NCI-H2227 (cell line): Measurements from ENCODE around the gene MYH9.

Source experiments
- DNase-seq: peaks from one replicate; lab custom pipeline; 2025; ENCODE audit not compliant: unreplicated experiment; lab: John Stamatoyannopoulos, UW

MYH9 gene

DNA sequence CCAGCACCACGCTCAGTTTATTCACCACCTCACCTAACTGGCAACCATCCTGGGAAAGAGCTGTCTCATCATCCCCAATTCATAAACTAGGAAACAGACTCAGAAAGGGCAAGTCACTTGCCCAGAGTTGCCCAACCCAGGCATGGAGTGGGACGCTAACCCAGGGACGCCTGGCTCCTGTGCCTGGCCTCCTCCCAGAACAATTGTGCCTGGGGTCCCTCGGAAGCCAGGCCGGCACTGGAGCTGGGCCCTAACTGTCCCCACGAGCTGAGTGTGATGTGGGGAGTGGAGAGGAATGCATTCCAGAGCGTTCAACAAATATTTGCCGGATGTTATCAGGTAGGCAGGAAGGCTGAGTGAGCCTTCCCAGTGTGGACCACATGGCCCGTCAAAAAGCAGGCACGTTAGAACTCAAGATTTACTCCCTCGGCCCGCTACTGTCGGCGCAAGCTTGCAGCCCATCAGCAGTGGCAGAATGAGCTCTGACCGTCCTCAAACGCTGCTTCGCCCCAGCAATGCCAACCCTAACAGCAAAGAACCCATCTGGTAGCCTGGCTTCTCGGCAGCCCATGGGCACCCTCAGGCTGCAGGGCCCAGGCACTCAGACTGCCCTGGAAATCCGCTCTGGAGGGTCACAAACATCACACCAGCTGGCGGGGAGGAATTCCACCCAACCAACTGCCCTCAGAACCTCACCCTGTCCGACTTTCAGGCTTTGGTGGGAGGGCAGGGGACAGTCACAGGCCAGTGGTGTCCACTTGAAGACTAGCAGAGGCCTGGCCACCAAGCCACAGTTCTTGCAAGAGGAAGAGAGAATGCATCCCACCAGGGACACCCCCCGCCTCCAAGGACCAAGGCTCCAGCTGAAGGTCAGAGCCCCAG lies 35.6 kb downstream of the MYH9 start:
- DNase-seq, result no peak

DNA sequence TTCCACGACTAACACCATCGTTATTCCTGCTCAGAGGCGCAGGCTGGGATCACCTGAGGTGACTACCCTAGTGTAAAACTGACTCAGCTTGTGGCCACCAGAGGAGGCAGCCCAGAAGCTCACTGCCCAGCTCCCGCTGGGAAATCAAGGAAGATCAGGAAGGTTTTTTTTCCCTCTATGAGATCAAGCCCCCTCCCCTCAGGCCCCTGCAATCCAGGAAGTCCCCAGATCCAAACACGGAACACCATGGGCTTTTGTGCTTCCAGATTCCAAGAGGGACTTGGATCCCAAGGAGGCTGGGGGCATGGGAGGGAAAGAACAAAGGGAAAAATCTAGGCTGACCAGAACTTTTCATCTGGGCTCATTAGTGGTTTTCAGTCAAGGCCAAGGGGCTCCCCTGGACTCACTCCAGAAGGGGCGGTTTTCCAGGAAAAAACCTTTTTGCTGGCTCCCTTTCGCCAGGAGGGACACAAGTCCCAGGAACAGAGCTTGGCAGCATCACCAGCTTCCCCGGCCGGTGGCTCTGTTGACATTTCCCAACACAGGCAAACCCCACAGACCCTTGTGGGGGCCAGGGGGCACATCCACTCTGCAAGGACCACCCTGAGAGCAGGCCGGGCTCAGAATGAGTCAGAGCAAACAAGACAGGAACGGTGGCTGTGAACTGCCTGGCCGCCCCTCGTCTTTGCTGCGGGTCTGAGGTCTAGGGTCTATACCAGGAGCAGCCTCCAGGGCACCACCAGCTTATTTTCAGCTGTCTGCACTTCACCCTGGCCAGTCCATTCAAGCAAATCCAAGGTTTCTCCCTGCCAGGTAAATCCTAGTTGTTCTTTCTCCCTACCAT lies 36.8 kb downstream of the MYH9 start:
- no peak for DNase-seq

DNA sequence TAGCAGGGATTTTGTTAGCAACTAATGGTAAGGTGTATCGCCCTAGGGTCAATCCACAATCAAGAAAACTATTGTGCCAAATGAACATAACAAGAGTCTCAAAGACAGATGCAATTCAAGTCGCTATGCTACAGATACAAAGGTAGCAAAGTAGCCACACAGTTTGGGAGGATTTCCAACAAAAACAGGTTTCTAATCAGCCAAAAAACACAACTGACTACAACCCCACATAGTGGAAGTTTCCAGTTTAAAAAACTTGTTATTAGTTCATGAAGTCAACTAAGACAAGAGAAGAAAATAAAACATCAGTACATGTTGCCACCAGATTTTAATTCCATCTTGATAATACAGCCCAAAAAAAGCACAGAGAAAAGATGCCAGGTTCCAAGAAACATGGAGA lies 38.0 kb downstream of the MYH9 start:
- no peak for DNase-seq

DNA sequence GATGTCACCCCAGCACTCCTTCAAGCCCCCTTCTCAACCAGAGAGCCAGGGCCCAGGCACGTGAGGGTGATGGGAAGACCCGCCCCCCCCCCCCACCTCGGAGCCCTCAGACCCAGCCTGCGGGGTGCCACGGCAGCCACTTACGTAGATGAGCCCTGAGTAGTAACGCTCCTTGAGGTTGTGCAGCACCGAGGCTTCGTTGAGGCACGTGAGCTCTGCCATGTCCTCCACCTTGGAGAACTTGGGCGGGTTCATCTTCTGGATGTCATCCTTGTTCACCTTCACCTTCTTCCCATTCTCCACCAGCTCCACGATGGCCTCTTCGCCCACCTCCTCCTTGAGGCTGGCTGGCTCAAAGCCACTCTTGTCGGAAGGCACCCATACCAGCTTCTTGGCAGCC lies 39.0 kb downstream of the MYH9 start:
- DNase-seq, result no peak

DNA sequence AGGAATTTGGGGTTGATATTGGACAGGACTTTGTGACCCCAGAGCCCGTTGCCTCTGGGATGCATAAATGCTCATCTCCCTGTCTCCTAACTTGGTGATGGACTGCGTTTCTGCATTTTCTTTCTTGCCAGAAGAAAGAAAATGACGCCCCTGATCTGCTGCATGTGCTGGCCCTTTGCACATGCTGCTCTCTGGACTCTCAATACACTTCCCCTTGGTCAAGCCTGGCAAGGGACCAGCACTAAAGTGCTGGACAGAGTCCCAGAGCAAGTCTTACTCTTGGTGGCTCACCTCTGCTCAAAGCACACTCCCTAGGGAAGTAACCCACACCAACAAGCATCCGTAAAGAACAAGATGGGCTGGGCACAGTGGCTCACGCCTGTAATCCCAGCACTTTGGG lies 40.7 kb downstream of the MYH9 start:
- no peak for DNase-seq

DNA sequence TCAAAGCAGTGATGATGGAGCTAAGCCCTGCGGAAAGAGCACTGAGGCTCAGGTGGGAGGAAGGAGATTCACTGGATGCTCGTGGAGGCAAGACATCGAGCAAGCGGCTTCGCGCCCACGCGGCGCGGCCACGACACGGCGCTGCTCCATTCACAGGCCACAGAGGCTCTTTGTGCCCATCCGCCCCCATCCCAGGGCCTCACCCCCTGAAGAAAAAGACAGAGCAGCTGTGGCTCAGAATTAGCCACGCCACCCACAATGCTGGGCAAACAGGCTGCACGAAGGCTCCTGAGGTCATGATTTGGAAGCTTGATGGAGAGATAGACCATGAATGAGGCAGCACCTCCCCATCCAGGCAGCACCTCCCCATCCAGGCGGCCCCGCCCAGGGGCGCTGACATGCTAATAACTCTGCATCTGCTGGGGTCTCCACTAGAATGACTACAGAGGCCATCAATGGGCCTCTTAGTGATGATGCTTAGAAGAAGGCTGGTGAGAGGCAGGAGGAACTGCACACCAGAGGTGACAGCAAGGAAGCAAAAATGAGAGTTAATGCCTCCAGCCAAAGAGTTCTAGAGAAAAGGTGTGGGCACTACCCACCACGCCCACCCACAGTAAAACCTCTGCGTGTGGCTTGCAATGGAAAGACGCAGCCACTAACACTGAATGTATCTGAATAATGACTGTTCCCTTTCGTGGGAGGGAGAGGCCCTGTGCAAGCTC lies 43.5 kb downstream of the MYH9 start:
- no peak for DNase-seq

DNA sequence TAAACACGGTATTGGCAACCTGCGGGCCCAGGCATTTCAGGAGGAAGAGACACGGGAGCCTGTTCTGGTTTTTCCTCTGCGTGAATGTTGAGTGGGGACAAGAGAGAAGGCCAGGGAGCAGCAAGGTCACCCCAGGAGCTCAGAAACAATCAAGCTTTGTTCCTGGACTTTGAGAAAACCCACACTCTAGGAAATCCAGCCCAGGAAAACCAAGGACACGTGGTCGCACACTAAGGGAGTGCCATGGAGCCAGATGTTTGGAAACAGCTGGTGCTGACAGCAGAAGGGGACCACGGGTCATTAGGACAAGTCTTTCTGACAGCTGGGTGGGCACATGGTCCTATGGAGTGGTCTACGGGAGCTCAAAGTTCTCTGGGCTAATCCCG lies 44.1 kb downstream of the MYH9 start:
- no peak for DNase-seq

DNA sequence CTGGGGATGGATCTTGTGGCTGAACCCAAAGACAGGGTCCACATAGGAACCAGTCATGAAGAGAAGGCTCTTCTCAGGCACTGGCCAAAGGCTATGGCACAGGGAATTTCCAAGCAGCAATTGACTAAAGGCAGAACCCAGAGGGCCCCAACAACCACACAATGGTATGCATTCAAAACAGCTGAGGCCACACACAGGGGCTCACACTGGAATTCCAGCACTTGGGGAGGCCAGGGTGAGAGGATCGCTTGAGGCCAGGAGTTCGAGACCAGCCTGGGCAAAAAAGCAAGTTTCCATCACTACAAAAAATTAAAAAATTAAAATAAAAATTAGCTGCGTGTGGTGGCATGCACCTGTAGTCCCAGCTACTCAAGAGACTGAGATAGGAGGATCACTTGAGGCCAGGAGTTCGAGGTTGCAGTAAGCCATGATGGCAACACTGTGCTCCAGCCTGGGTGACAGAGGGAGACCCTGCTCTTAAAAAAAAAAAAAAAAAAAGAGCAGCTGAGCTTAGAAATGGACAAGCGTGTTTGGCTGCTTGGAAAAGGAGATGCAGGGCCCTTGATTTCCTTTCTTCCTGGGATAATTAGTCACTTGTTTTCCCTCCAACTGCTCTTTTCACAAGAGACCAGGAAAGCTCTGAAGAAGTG lies 44.6 kb downstream of the MYH9 start:
- no peak for DNase-seq

DNA sequence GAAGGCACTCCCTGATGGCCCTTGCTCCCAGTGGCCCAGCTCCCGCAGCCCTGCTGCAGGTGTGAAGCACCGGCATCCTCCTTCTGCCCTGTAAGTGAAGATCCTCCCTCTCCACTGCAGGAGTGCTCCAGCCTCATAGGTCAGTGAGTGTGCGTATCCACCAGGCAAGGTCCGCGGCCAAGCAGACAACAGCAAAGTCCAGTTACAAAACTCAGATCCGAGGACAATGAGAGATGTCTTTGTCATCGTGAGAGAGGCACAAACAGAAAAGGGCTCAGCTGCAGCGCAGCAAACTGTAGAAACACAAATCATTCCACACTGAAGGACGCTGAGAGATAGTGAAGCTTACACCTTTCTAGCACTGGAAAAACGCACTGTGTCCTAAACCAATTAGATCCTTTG lies 46.1 kb downstream of the MYH9 start:
- no peak for DNase-seq

DNA sequence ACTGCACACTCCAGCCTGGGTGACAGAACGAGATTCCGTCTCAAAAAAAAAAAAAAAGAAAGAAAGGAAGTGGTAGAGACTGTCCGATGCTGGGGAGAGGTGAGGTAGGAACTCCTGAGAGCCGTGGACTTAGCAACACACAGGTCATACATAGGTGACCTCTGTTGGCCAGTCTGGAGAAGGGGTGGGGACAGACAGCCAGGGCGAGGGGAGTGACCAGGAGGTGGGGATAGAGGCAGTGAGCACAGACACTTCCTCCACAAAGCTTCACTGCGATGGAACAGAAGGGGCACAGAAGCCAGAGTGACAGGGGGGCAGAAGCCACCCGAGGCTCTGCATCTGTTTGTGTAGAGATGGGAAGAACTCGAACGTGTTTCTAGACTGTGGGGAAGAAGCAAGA lies 47.1 kb downstream of the MYH9 start:
- DNase-seq, result no peak

DNA sequence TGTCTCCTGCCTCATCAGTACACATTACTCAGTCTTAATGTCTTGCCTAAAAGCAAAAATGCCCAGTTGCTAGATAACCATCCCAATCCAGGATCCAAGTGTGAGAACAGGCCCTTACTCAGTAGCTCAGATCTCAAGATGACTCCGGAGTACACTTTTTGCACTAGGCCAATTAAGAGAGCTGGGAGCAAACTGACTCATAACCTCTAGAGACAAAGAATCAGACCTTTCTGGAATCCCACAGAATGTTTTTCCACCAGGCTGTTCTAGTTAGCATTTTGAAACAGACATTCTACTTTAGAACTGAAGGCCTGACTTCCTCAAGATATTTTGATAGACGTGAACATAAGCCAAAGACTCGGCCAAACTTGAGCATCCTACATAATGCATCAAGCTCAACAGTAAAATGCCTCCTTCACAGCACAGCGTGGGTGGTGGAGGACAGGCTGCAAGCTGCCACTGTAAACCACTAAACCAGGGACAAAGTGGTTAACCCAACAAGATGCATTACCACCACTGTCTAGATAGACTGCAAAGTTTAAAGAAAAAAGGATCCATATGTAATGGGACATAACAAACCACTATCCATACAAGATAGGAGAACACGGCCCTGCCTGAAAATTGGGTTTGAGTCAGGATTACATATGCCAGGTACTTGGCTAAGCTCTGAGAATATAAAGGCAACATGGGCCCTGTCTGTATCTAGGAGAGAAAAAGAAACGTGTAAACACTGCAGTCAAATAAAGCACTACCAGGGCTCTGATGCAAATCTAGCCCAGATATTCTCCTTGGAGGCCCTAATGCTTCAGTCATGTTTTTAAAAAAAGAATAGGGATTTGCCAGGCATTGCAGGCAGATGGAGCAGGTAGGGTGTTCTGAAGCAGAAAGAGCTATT lies 48.3 kb downstream of the MYH9 start:
- DNase-seq, result no peak

DNA sequence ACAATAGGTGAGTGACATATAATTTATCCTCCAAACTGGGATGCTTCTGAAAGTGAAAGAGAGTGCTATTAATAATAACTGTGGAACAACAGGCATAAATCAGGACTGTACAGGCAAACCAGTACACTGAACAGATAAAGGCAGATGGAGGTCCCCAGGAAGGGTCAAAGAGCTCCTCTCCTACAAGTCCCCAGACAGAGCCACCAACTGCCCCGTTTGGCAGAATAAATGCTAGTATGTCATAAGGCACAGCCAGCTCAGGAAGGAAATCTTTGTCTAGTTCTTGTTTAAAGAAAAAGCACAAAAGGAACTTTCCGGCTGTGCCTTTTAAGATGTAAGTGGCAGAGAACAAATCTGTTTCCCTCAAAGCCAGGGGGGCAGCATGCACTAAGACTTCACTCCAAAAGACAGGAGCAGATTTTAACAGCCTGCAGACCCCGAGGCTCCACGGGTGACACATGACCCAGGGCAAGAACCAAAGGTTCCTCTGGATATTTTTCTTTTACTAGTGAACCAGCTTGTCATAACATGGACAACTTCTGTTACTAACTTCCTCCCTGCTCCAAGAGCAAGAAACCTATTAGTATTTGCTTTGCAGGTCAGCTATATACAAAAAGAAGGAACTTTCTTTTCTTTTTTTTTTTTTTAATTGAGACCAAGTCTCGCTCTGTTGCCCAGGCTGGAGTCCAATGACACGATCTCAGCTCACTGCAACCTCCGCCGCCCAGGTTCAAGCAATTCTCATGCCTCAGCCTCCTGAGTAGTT lies 50.2 kb downstream of the MYH9 start:
- DNase-seq, result no peak

DNA sequence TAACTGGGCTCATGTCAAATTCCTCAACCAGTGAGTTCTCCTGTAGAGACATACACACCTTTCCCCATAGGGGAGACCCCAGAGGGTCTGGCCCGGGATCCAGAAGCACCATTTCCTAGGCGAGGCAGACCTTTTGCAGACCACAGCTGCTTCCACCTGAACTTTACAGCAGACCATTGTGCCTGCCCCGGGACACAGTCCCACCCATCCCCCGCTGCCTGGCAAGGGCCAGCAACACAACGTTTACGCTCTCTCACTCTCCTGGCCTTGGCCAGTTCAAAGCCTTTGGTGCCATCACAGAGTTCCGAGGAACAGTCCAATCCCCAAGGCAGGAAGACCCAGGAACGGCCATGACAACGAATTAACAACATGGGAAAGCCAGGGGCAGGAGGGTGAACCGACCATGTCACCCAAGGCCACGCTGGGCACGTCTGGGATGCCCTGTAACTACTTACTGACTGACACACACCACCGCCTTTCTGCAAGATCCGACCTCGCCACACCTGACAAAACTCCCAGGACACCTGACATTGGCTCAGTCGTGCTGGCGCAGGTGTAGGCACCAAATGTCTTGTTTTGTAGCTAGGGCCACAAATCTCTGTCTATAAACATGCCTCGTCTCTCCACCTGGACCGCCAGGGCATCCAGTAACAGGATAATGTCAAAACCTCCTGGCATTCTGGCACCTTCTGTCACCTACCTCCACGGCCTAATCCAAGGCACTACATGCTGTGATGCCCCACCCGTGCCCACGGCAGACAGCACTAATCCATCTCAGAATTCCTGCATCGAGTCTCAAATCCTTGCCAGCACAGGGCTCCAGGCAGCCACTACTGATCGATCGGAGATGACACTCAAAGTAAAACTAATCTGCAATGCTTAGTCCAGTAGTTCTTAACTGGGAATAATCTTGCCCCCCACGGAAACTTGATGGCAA lies 51.3 kb downstream of the MYH9 start:
- no peak for DNase-seq

DNA sequence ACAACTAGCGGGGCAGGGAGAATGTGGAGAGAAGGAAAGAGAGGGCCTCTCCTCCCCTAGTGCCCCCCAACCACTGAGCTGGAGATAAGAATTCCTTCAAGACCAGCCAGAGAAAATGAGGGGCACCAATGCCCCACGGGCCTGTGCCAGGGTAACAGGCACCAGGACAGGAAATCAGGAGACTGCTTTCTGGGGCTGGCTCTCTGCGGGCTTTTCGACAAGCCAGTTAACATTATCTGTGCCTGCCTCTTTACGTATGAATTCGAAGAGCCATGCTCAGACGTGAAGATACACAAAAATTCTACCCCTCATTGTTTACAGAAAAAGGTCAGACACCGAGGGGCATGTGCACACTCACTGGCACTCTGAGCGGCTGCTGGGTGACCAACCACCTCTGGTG lies 52.1 kb downstream of the MYH9 start:
- no peak for DNase-seq

DNA sequence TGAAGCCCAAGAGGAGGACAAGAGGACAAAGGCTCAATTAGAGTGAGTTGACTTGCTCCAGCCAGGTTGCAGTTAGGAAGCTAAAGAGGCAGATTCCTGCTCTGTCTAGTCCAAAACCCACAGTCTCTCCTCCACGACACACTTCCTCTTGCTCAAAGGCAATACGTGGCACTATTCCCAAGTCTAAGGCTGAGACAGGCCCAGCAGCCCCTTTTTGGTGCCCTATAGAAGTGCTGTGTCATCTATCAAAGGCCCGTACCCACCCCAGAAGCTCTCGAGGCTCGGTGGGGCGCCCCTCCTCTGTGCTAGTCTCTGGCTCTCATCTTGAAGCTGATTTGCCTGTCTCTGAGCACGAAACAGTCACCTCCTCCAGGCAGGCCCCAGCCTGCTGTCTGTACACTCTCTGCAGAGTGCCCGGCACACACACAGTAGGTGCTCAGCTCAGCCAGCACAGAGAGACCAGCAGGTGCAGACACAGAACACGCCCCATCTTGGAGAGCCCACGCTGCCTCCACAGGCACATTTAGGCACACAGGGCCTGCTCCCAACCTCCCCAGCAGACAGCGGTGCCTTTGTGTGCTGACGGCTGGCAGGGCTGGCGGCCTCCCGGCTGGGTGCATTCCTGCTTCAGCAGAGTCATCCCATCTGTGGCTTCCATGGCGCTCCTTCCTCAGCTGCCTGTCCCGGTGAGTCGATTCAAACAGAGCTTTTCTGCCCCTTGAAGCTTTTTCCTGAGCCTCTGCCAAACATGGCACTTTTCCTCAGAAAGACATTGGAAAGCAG lies 52.8 kb downstream of the MYH9 start:
- no peak for DNase-seq

DNA sequence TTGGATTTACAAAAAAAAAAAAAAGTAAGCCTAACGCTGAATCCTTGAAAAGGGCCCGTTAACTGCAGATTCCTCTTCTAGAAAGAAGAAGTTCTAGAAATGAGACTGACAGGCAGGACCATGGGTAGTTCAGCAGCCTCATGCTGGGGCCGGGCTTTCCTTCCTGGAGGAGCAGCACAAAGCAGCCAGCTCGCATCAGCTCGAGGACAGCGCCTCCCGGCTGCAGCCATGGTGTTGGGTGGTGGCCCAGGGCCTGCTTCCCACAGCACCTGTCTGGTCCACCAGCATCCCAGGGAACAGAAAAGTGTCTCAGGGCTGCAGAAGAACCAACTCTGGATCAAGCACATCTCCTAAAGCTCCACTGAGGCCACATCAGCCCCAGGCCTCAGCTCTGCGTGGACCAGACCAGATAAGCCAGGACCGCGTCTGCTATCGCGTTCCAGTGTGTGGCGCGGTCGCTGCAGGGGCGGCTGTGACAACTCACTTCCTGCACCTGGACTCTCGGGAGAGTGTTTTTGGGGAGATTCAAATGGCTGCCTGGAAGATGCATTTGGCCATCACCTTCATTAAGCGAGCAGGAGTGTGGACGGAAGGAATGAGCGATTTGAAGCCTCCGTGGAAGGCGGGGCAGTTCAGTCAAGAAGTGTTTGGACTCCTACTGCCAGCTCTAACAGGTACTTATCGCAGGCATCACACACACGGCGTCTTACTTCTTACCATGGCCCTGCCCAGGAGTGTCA lies 53.5 kb downstream of the MYH9 start:
- no peak for DNase-seq

DNA sequence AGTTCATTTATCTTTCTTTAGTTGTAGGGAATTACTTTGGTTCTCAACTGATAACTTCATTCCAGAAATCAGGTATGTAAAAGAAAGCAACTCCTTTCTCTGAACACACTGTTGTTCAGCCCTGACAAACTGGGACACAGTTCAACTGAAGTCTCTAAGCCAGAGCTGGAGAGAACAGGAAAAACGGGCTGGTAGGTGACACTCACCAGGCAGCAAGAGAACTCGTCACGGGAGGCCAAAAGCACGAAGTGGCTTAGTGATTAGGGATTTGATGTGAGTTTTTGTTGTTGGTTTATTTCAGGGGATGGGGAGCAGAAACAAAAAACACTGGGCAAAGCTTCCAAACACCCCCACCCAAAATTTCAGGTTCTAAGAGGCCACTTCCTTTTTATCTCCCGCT lies 54.1 kb downstream of the MYH9 start:
- no peak for DNase-seq
